ENCODE measurements around the gene C4orf36. TPM values are rescaled to one million over a fixed set of nuclear protein-coding genes. Genes with fewer than 3 reads are reported as not detected.
A peak's percentile ranks its signal among the peaks of the same experiment; 100 is the strongest.

The C4orf36 gene, protein sequence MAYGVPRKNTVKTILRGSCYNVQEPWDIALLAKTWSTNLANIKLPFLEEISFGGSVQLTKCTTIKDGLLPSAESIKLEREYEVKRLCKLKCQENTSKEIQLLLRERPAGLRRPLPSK
- not detected for total RNA-seq

DNA sequence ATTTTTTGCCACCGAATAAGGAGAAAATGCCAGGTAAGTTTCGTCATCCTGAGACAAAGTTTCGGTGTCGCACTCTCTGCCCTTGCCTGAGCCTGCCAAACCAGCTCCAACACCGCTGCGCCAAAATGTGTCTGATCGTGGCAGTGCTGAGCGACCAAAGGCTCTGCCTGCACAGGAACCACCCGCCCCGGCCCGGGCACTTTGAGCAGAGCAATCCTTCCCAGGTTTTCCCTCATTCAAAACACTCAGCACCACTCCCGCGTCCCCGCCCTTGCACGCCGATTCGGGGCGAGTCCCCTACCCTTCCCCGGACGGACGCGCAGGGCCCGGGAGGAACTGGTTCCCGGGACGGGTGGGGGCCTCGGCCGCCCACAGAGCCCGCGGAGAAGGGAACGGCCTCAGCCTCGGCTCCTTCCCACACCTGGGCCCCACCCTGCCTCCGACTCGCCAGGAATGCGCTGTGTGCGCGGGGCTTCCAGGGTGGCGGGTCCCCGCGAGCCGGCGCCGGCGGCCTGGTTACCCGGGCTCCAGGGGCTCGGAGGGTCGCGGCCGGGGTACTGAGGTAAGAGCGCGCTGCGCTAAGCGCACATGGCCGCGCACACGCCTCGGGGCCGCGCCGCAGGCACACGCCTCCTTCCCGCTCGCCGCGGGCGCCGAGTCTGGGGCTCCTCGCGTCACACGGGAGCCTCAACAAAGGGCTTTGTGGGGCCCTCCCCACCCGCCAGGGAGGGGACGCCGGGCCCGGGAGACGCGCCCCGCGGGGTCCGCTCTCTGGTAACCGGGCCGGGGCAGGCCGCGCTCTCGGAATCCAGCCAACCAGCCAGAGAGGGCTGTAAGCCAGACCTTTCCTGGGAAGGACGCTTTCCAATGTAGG, at the start of gene C4orf36:
Gene C4orf36, minus strand, starts transcription at position 661 of the 874 bp plus-strand sequence. CDS start 902 bp downstream, outside the sequence.
- Histone ChIP-seq H3K9ac (ENCODE audit: low read depth in 1 of 3, low read length in 3 of 3) (peak within 1 kb of the TSS; percentile 73 to 82 (median 81)), H3K4me3 (ENCODE audit: low read length in 3 of 3) (peak within 1 kb of the TSS; percentile 75 to 77 (median 75)), H3K4me1 (ENCODE audit: control insufficient read depth in 3 of 3, insufficient read depth in 3 of 3, low read length in 3 of 3) (peaks cover 6 to 13% (median 10%) of the 10 kb centered on the region in 3 donors), H3K9me3 (ENCODE audit: control insufficient read depth in 3 of 3, low read length in 3 of 3) (no peaks in the 10 kb centered on the region), H3K36me3 (ENCODE audit: control insufficient read depth in 3 of 3, insufficient read depth in 3 of 3, low read length in 3 of 3) (no peaks in the 10 kb centered on the region), H3K27me3 (ENCODE audit: control insufficient read depth in 3 of 3, insufficient read depth in 3 of 3, low read length in 3 of 3) (no peaks in the 10 kb centered on the region), H3K27ac (ENCODE audit: low read depth, low read length) (no peak within 1 kb of the TSS)

DNA sequence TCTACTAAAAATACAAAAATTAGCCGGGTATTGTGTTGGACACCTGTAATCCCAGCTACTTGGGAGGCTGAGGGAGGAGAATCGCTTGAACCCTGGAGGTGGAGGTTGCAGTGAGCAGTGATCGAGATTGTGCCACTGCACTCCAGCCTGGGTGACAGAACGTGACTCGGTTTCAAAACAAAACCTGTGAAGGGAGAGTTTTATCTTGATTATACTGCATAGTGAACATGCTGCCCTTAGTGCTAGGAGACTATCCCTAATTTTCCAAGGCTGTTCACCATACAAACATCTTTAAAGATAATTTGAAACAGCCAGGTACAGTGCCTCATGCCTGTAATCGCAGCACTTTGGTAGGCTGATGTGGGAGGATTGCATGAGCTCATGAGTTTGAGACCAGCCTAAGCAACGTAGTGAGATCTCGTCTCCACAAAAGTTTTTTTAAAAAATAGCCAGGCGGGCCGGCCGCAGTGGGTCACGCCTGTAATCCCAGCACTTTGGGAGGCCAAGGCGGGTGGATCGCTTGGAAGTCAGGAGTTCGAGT, 48.8 kb upstream of the C4orf36 start:
- Histone ChIP-seq H3K4me1 (ENCODE audit: control insufficient read depth in 3 of 3, insufficient read depth in 3 of 3, low read length in 3 of 3) (peaks cover 17 to 32% (median 23%) of the 10 kb centered on the region in 3 donors), H3K27me3 (ENCODE audit: control insufficient read depth in 3 of 3, insufficient read depth in 3 of 3, low read length in 3 of 3) (no peaks in the 10 kb centered on the region), H3K9me3 (ENCODE audit: control insufficient read depth in 3 of 3, low read length in 3 of 3) (no peaks in the 10 kb centered on the region), H3K9ac (ENCODE audit: low read depth in 1 of 3, low read length in 3 of 3) (no peak overlapping the region), H3K27ac (ENCODE audit: low read depth, low read length) (no peak overlapping the region), H3K36me3 (ENCODE audit: control insufficient read depth in 3 of 3, insufficient read depth in 3 of 3, low read length in 3 of 3) (no peaks in the 10 kb centered on the region), H3K4me3 (ENCODE audit: low read length in 3 of 3) (no peak overlapping the region)

DNA sequence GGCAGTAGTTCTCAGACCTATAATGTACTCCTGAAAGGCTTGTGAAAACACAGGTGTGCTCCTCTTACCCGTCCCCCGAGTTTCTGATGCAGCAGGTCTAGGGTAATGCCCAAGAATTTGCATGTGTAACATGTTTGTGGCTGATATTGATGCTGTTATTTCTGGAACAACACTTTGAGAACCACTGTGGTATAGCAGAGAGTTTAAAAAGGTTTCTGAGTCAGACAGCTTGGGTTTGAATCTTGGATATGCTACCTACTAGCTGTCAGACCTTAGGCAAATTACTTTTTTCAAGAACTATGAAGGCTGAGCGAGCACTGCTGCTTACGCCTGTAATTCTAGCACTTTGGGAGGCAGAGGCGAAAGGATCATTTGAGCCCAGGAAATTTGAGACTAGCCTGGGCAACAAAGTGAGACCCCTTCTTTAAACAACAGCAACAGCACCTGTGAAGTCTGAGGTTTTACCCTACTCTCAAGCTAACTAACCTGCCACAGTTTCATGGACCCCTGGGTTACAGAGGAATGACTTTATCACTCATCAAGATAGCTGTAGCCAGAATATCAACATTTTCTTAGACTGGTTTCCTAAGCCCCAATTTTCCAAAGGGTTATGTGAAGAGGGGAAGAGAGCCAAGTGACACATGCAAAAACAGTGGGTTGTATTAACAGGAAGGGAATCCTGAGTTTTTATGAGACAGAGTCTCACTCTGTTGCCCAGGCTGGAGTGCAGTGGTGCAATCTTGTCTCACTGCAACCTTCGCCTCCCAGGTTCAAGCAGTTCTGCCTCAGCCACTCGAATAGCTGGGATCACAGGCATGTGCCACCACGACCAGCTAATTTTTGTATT, 47.7 kb upstream of the C4orf36 start:
- Histone ChIP-seq H3K4me1 (ENCODE audit: control insufficient read depth in 3 of 3, insufficient read depth in 3 of 3, low read length in 3 of 3) (peaks cover 15 to 35% (median 24%) of the 10 kb centered on the region in 3 donors), H3K9me3 (ENCODE audit: control insufficient read depth in 3 of 3, low read length in 3 of 3) (no peaks in the 10 kb centered on the region), H3K27me3 (ENCODE audit: control insufficient read depth in 3 of 3, insufficient read depth in 3 of 3, low read length in 3 of 3) (no peaks in the 10 kb centered on the region), H3K4me3 (ENCODE audit: low read length in 3 of 3) (no peak overlapping the region), H3K9ac (ENCODE audit: low read depth in 1 of 3, low read length in 3 of 3) (peak overlapping the region in 1 of 3 donors; percentile 35), H3K36me3 (ENCODE audit: control insufficient read depth in 3 of 3, insufficient read depth in 3 of 3, low read length in 3 of 3) (no peaks in the 10 kb centered on the region), H3K27ac (ENCODE audit: low read depth, low read length) (peak overlapping the region; percentile 0)

DNA sequence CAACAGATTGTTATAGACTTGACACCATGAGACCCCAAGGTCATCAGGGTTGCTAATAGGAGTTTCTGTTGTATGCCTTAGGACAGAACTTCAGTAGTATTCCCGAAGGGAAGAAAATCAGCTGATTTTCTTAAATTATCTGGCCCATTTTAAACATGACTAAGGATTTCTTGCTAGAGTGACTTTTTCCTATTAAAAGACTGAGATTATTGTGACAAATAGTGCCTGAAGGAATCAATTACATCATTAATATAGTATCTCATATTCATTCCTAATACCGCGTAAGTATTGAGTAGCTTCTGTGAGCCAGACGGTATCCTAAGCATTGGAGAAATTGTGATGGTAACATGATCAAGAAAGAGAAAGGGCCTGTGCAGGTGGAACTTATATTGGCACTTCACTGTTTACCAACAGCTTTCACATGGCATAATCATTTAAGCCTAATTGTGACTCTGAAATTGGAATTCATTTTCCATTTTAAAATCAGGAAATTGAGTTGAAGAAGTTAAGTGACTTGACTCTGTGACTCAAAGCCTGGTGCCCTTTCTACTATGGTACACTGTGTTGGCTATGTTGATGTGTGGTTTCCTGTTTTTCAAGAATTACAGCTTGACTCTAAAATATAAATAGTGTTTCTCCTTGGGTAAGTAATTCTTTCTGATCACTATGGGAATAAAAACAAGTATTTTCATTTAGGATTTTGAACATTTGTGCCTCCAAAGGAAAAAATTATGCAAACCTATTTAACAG, 46.7 kb upstream of the C4orf36 start:
- Histone ChIP-seq H3K4me3 (ENCODE audit: low read length in 3 of 3) (peak overlapping the region in 1 of 3 donors; percentile 25), H3K4me1 (ENCODE audit: control insufficient read depth in 3 of 3, insufficient read depth in 3 of 3, low read length in 3 of 3) (peaks cover 14 to 38% (median 24%) of the 10 kb centered on the region in 3 donors), H3K9ac (ENCODE audit: low read depth in 1 of 3, low read length in 3 of 3) (no peak overlapping the region), H3K27me3 (ENCODE audit: control insufficient read depth in 3 of 3, insufficient read depth in 3 of 3, low read length in 3 of 3) (no peaks in the 10 kb centered on the region), H3K36me3 (ENCODE audit: control insufficient read depth in 3 of 3, insufficient read depth in 3 of 3, low read length in 3 of 3) (no peaks in the 10 kb centered on the region), H3K9me3 (ENCODE audit: control insufficient read depth in 3 of 3, low read length in 3 of 3) (no peaks in the 10 kb centered on the region), H3K27ac (ENCODE audit: low read depth, low read length) (peak overlapping the region; percentile 10)

DNA sequence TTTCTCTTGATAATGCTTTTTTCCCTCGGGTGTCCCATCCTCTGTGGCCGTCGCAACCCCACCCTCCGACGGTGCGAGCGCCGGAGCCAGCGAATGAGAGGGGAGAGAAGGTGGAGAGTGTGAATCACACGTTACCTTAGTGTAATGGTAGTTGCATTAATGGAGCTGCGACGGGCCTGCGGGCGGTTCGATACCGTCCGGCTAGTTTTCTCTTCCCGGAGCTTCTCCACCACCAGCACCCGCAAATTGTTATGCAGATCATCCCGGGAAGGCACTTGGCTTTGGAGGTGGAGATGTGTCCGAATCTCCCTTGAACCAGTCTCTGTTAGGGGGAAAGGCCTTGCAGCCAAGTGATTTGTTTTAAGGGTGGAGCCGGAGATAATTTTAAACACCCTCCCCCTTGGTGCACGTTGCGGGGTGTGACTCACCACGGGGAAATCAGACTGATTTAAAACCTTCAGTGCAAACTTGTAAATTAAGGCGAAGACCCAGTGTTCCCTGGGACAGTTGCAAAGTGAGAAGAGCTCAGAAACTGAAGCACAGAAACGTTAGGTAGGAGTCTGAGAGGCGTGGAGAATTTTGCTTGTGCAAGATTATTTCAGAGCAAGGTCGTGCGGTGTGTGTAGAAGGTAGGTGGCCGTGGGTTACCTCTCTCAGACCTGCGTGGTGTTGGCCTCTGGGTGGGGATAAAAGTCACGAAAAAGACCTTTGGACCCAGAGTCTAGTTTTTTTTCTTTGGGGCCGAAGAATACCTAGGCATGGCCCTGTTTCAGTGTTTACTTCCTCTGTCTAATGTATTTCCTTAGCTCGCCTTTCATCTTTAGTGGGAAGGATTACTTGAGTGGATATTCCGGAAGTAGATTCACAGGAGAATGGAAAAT, 43.9 kb upstream of the C4orf36 start:
- H3K27ac ChIP-seq (ENCODE audit: low read depth, low read length): peak overlapping the region; percentile 98
- no peaks in the 10 kb centered on the region for H3K27me3 ChIP-seq (ENCODE audit: control insufficient read depth in 3 of 3, insufficient read depth in 3 of 3, low read length in 3 of 3)
- H3K4me1 ChIP-seq (ENCODE audit: control insufficient read depth in 3 of 3, insufficient read depth in 3 of 3, low read length in 3 of 3): peaks cover 14 to 37% (median 24%) of the 10 kb centered on the region in 3 donors
- peak overlapping the region; percentile 91 to 93 (median 92) for H3K4me3 ChIP-seq (ENCODE audit: low read length in 3 of 3)
- no peaks in the 10 kb centered on the region for H3K9me3 ChIP-seq (ENCODE audit: control insufficient read depth in 3 of 3, low read length in 3 of 3)
- peak overlapping the region; percentile 88 to 93 (median 92) for H3K9ac ChIP-seq (ENCODE audit: low read depth in 1 of 3, low read length in 3 of 3)
- peaks cover 3 to 5% (median 4%) of the 10 kb centered on the region in 3 donors for H3K36me3 ChIP-seq (ENCODE audit: control insufficient read depth in 3 of 3, insufficient read depth in 3 of 3, low read length in 3 of 3)

DNA sequence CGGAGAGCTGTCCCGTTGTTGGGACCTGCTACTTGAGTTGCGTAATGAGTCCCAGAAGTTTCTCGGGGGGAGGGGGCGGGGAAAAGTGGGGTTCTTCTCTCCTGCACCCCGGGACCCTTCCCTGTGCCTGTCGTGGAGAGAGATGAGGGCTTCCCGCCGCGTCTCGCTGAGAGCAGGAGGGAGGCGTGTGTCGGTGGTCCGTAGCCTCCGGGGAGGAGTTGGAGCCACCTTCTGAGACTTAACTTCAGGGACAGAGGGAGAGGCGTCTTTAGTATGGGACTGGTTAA, 43.3 kb upstream of the C4orf36 start:
- Histone ChIP-seq H3K27ac (ENCODE audit: low read depth, low read length) (peak overlapping the region; percentile 98), H3K4me3 (ENCODE audit: low read length in 3 of 3) (peak overlapping the region; percentile 91 to 93 (median 92)), H3K9me3 (ENCODE audit: control insufficient read depth in 3 of 3, low read length in 3 of 3) (no peaks in the 10 kb centered on the region), H3K27me3 (ENCODE audit: control insufficient read depth in 3 of 3, insufficient read depth in 3 of 3, low read length in 3 of 3) (no peaks in the 10 kb centered on the region), H3K4me1 (ENCODE audit: control insufficient read depth in 3 of 3, insufficient read depth in 3 of 3, low read length in 3 of 3) (peaks cover 14 to 37% (median 24%) of the 10 kb centered on the region in 3 donors), H3K9ac (ENCODE audit: low read depth in 1 of 3, low read length in 3 of 3) (peak overlapping the region; percentile 88 to 93 (median 92)), H3K36me3 (ENCODE audit: control insufficient read depth in 3 of 3, insufficient read depth in 3 of 3, low read length in 3 of 3) (peaks cover 5 to 11% (median 5%) of the 10 kb centered on the region in 3 donors)

DNA sequence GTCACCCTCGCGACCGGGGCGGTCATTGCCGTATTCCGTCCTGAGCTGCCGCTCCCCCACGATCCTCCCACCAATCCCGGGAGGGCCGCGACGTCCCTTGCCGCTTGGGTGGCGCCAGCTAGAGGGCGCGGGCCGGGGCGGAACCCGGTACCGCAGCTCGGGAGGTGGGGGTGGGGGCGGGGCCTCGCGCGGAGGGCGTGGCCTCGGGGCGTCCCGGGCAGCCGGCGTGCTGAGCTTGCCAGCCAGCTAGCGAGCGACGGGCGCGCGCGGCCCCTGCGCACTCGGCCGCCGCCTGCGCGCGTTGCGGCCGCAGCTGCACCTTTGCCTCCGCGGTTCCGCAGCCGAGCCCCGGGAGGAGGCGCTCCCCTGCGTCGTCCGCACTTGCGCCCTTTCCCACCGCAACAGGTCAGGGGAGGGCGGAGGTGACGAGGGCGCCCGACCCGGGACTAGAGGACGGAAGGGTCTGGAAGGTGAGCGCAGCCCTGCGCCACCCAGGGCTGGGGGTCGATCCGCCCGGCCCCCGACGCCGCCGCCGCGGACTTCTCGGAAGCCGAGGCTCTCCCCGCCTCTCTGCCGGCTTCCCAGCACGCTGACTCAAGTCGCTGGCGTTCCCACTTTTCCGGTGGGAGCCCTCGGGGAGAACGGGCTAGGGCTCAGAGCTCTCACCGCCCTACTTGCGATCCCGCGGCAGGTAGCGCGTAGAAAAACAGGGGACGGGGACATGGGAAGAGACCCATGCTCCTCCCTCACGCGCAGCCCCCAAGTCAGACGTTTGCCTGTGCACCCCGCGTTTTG, 42.7 kb upstream of the C4orf36 start, which contains the start of gene AFF1:
Gene AFF1, plus strand, starts transcription at position 241 of the 795 bp plus-strand sequence. CDS start 13,523 bp downstream, outside the sequence.
- H3K27me3 ChIP-seq (ENCODE audit: control insufficient read depth in 3 of 3, insufficient read depth in 3 of 3, low read length in 3 of 3): no peaks in the 10 kb centered on the region
- H3K9me3 ChIP-seq (ENCODE audit: control insufficient read depth in 3 of 3, low read length in 3 of 3): no peaks in the 10 kb centered on the region
- peaks cover 5 to 13% (median 6%) of the 10 kb centered on the region in 3 donors for H3K36me3 ChIP-seq (ENCODE audit: control insufficient read depth in 3 of 3, insufficient read depth in 3 of 3, low read length in 3 of 3)
- H3K9ac ChIP-seq (ENCODE audit: low read depth in 1 of 3, low read length in 3 of 3): peak within 1 kb of the TSS; percentile 93 to 99 (median 97)
- peak within 1 kb of the TSS; percentile 98 for H3K27ac ChIP-seq (ENCODE audit: low read depth, low read length)
- H3K4me3 ChIP-seq (ENCODE audit: low read length in 3 of 3): peak within 1 kb of the TSS; percentile 91 to 93 (median 93)
- H3K4me1 ChIP-seq (ENCODE audit: control insufficient read depth in 3 of 3, insufficient read depth in 3 of 3, low read length in 3 of 3): peaks cover 11 to 34% (median 23%) of the 10 kb centered on the region in 3 donors

DNA sequence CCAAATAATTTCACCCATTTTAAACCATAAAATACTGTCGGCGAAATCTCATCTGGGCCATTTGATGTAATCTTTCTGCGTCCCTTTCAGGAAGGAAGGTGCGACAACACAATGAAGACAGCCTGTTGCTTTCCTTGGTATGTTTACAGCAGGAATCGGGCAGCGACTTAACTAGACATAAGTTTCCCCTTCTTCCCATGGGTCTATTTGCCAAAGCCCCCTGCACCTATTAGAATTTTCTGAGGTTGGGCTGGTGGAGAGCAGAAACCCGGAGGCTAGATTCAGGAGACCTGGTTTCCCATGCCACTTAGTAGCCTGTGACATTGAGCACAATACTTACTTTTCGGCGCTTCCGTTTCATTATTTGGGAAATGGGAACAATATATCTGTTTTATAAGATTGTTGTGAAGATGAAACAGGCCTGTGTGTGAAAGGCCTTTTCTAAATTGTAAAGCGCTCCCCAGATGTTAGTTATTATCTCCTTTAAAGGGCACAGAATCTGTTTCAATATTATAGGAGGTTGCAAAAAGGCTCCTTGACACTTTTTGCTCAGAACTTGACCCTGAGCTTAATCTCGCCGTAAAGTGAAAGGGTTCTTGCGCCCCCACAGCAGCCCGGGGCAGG, 42.0 kb upstream of the C4orf36 start:
- Histone ChIP-seq H3K4me3 (ENCODE audit: low read length in 3 of 3) (peak overlapping the region; percentile 76 to 93 (median 93)), H3K27ac (ENCODE audit: low read depth, low read length) (peak overlapping the region; percentile 98), H3K9ac (ENCODE audit: low read depth in 1 of 3, low read length in 3 of 3) (peak overlapping the region; percentile 93 to 99 (median 97)), H3K4me1 (ENCODE audit: control insufficient read depth in 3 of 3, insufficient read depth in 3 of 3, low read length in 3 of 3) (peaks cover 5 to 30% (median 17%) of the 10 kb centered on the region in 3 donors), H3K9me3 (ENCODE audit: control insufficient read depth in 3 of 3, low read length in 3 of 3) (no peaks in the 10 kb centered on the region), H3K36me3 (ENCODE audit: control insufficient read depth in 3 of 3, insufficient read depth in 3 of 3, low read length in 3 of 3) (peaks cover 5 to 13% (median 11%) of the 10 kb centered on the region in 3 donors), H3K27me3 (ENCODE audit: control insufficient read depth in 3 of 3, insufficient read depth in 3 of 3, low read length in 3 of 3) (no peaks in the 10 kb centered on the region)

Measured in skeletal muscle tissue (tissue), 4 donors.